Activated CD8-positive, alpha-beta T cell treated with anti-CD3 and anti-CD28 coated beads, Interleukin-2, amount 10 ng/mL, durations not matched to agents 7 days and 5 days (primary cell): ENCODE data around the gene PCYT2. TPM values are rescaled to one million over a fixed set of nuclear protein-coding genes. Genes with fewer than 3 reads are reported as not detected.

Source experiments
- ATAC-seq: fragments of 150-1000 bp; cut with Tn5 transposase; one replicate; pipeline ENCODE4 v1.10.0; 2021; ENCODE audit warnings: moderate library complexity
- CTCF ChIA-PET: fragments of 350-600 bp; sonication (Branson Sonifier 250); formaldehyde crosslinking; loops from one replicate; lab custom pipeline; 2021; ENCODE audit warnings: antibody characterized with exemption; lab: Charles Lee
- POLR2A ChIA-PET: fragments of 350-600 bp; sonication (Branson Sonifier 250); formaldehyde crosslinking; loops from one replicate; lab custom pipeline; 2021; ENCODE audit warnings: antibody characterized with exemption; lab: Charles Lee
- DNase-seq: peaks from one replicate; pipeline ENCODE4 v3.0.0-alpha.2; 2020
- H3K27ac Mint-ChIP-seq: one replicate; pipeline ENCODE4 v1.8.0; 2021; ENCODE audit warnings: mild to moderate bottlenecking, mixed read lengths
- H3K27me3 Mint-ChIP-seq: one replicate; pipeline ENCODE4 v1.8.0; 2021; ENCODE audit warnings: low read depth, mixed read lengths
- H3K36me3 Mint-ChIP-seq: one replicate; pipeline ENCODE4 v1.8.0; 2021; ENCODE audit warnings: low read depth, mixed read lengths
- H3K4me1 Mint-ChIP-seq: one replicate; pipeline ENCODE4 v1.8.0; 2021; ENCODE audit warnings: low read depth, mixed read lengths
- H3K4me3 Mint-ChIP-seq: one replicate; pipeline ENCODE4 v1.8.0; 2021; ENCODE audit warnings: mild to moderate bottlenecking, mixed read lengths
- H3K9me3 Mint-ChIP-seq: one replicate; pipeline ENCODE4 v1.8.0; 2022; ENCODE audit warnings: mixed read lengths; ENCODE audit not compliant: insufficient read depth
- total RNA-seq, 2 experiments: library from RNA; stranded (reverse); gene quantifications; one replicate each; pipeline ENCODE4 v1.2.3, GENCODE V29; 2021

PCYT2 gene
- total RNA-seq, 2 experiments from 2014 or later: 48.6 to 50.4 TPM

DNA sequence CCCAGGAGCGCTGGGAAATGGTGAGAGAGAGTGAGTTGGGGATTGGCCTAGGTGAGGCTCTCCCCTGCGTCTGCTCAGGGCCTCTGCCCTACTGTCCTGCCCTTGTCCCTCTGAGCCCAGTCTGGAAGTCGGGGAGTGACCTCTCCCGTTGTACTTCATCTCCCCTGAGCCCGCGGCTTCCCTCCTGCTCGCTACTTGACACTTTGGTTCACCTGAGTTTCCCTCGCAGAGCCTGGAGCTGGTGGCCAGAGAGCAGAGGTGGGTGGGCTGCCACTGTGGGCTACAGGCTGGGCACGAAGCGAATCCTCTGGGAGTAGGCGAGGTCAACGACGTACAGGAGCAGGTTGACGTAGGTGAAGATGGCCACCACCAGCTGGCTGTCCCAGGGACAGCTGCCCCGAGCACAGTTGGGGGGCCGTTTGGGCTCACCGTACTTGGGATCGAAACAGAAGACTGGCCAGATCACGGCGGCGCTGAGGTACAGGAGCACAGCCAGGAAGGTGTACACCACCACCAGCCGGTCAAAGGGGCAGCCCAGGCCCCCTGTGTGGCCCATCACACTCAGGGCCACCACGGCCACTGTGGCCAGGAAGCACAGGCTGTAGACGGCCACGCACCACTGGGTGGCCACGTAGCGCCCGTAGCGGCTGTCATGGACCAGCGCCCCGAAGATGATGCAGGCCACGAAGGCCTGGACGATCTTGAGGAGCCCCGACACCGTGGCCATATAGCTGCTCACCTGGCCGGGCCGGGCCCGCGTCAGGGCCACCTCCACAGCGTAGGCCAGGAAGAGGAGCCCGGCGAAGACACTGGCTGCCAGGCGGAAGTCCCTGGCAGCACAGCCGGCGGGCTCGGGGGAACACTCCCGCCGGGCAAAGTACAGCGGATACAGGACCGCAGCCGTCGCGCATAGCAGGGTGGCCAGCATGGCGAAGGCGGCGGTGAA, 29.6 kb upstream of the PCYT2 start:
- no peaks in the 10 kb centered on the region for H3K9me3 Mint-ChIP-seq
- CTCF ChIA-PET: interaction anchor here (0.6 kb wide), 1 partner anchor 59 kb away, joined by 3 read pairs; no protein-coding TSS in a partner anchor
- DNase-seq (no peak), ATAC-seq (no peak)
- H3K4me3 Mint-ChIP-seq: no peak overlapping the region
- peaks cover 2% of the 10 kb centered on the region for H3K36me3 Mint-ChIP-seq
- POLR2A ChIA-PET: no interaction called here
- H3K27ac Mint-ChIP-seq: peak overlapping the region; percentile 34
- no peaks in the 10 kb centered on the region for H3K27me3 Mint-ChIP-seq
- H3K4me1 Mint-ChIP-seq: peaks cover 18% of the 10 kb centered on the region

DNA sequence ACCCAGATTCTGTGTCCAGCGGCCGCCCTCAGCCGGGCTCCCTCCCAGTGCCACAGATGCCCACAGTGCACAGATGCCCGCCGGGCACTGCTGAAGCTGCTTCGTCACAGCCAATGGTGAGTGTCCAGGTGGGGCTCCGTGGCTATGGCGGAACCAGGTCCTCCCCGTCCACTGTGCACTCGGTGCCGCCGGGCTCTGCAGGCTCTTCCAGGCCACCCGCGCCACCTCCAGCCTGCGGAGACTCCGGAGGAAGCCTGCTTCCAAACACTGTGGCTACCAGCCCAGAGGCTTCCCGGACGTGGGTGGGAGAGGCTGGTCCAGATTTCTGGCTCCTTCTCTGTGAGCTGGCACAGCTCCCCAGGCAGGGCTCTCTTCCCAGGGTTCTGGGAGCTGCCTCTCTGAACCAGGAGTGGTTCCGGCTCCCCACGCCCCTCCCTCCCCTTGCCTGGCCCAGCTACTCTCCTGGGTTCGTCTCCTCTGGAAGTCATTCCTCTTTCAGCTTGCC, 28.7 kb upstream of the PCYT2 start:
- peak overlapping the region; percentile 34 for H3K27ac Mint-ChIP-seq
- H3K9me3 Mint-ChIP-seq: no peaks in the 10 kb centered on the region
- ATAC-seq: no peak
- DNase-seq: no peak
- H3K36me3 Mint-ChIP-seq: peaks cover 4% of the 10 kb centered on the region
- no peaks in the 10 kb centered on the region for H3K27me3 Mint-ChIP-seq
- POLR2A ChIA-PET: no interaction called here
- CTCF ChIA-PET: no interaction called here
- H3K4me1 Mint-ChIP-seq: peaks cover 21% of the 10 kb centered on the region
- H3K4me3 Mint-ChIP-seq: no peak overlapping the region

- Mint-ChIP-seq H3K27me3 (no peaks in the 10 kb centered on the region), H3K4me1 (peaks cover 21% of the 10 kb centered on the region), H3K4me3 (no peak overlapping the region), H3K36me3 (peaks cover 4% of the 10 kb centered on the region), H3K27ac (no peak overlapping the region), H3K9me3 (no peaks in the 10 kb centered on the region)
- ChIA-PET CTCF (interaction anchor here (1.1 kb wide), 1 partner anchor 81 kb away, joined by 3 read pairs; no protein-coding TSS in a partner anchor), POLR2A (no interaction called here)
- ATAC-seq (no peak), DNase-seq (no peak)
Measured at GRCh38 chr17:81939218-81939617, 28.0 kb upstream of the PCYT2 start.

- no peak for DNase-seq
- CTCF ChIA-PET: interaction anchor here (1.8 kb wide), 1 partner anchor 8 kb away, joined by 7 read pairs; no protein-coding TSS in a partner anchor
- H3K36me3 Mint-ChIP-seq: peaks cover 4% of the 10 kb centered on the region
- no peaks in the 10 kb centered on the region for H3K27me3 Mint-ChIP-seq
- H3K4me1 Mint-ChIP-seq: peaks cover 34% of the 10 kb centered on the region
- H3K9me3 Mint-ChIP-seq: no peaks in the 10 kb centered on the region
- no peak for ATAC-seq
- POLR2A ChIA-PET: no interaction called here
- peak overlapping the region; percentile 80 for H3K4me3 Mint-ChIP-seq
- H3K27ac Mint-ChIP-seq: peak overlapping the region; percentile 43
Measured at GRCh38 chr17:81935709-81936084, 24.5 kb upstream of the PCYT2 start.

GRCh38 chr17:81934850-81935708, 23.9 kb upstream of the PCYT2 start:
- CTCF ChIA-PET: interaction anchor here (1.0 kb wide), 1 partner anchor 24 kb away, joined by 3 read pairs; no protein-coding TSS in a partner anchor
- H3K36me3 Mint-ChIP-seq: peaks cover 4% of the 10 kb centered on the region
- H3K4me1 Mint-ChIP-seq: peaks cover 34% of the 10 kb centered on the region
- no peak for DNase-seq
- ATAC-seq: no peak
- H3K27ac Mint-ChIP-seq: no peak overlapping the region
- H3K27me3 Mint-ChIP-seq: no peaks in the 10 kb centered on the region
- H3K4me3 Mint-ChIP-seq: peak overlapping the region; percentile 80
- POLR2A ChIA-PET: no interaction called here
- no peaks in the 10 kb centered on the region for H3K9me3 Mint-ChIP-seq

- H3K27me3 Mint-ChIP-seq: no peaks in the 10 kb centered on the region
- no peak for ATAC-seq
- no peak overlapping the region for H3K4me3 Mint-ChIP-seq
- H3K27ac Mint-ChIP-seq: no peak overlapping the region
- ChIA-PET POLR2A (no interaction called here), CTCF (interaction anchor here (1.0 kb wide), 1 partner anchor 25 kb away, joined by 3 read pairs; no protein-coding TSS in a partner anchor)
- peaks cover 4% of the 10 kb centered on the region for H3K36me3 Mint-ChIP-seq
- peaks cover 34% of the 10 kb centered on the region for H3K4me1 Mint-ChIP-seq
- H3K9me3 Mint-ChIP-seq: no peaks in the 10 kb centered on the region
- DNase-seq: no peak
Measured at GRCh38 chr17:81934098-81934757, 23.0 kb upstream of the PCYT2 start.

GRCh38 chr17:81933178-81933699, 22.0 kb upstream of the PCYT2 start:
- ChIA-PET CTCF (interaction anchor here (1.0 kb wide), 1 partner anchor 26 kb away, joined by 4 read pairs; no protein-coding TSS in a partner anchor), POLR2A (no interaction called here)
- no peak for ATAC-seq
- Mint-ChIP-seq H3K27ac (peak overlapping the region; percentile 11), H3K9me3 (no peaks in the 10 kb centered on the region), H3K4me3 (no peak overlapping the region), H3K36me3 (peaks cover 4% of the 10 kb centered on the region), H3K27me3 (no peaks in the 10 kb centered on the region), H3K4me1 (peaks cover 36% of the 10 kb centered on the region)
- no peak for DNase-seq

DNA sequence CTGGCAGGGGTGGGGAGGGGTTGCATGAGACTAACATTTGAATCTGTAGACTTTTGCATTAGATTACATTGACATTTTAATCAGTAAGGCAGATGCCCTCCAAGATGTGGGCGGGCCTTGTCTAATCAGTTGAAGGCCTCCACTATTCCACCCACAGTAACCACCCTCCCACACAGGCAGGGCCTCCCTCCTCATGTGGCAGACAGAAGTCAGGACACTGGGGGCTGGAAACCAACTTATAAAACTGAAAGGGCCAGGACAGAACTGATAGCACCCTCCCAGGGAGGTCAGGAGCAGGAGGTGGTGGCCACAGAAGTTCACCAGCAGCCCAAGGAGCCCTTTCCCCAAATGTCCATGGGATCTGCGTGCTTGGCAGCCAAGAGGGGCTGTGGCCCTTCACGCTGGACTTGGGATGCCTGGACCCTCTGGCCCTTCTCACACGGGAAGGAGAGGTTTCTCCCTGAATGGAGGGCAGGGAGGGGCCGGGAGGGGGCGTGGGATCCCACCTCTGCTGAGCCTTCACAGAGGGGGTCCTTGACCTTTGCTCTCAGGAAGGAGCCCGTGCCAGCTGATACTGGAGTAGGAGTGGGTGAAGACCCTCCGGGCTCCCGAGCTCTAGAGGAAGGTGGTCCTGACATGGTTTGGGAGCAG, 21.3 kb upstream of the PCYT2 start:
- no peak for ATAC-seq
- H3K27me3 Mint-ChIP-seq: no peaks in the 10 kb centered on the region

DNA sequence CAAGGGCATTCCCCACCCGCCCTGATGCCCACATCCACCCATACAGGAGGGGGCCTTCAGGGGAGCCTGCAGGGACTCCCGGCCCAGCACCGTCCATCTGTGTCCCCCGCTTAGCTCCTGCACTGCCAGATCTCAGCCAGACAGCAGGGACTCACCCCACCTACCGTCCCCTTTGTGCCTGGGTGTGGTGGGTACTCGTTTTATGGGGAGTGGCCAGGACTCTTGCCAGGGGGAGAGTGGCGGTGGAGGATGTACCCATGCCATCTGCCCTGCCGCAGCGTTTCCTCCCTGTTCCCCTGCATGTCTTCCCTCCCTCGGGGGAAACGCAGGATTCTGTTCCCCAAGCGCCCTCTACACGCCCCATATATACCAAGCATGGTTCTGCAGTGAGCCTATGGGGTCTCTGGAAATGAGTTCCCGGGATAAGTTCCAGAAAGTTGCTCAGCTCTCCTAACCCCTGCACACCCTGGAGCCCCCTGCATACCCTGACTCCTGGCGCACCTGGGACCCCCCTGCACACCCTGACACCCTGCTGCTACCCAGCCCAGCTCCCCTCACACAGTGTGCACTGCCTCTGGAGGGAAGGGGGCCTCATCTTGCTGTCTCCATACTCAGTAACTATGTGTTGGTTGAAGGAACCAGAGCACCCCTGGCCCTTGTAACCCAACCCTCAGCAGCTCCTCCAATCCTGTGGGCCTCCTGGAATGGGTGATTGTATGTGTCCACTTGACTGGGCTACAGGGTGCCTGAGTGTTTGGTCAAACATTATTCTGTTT, 20.5 kb upstream of the PCYT2 start:
- Mint-ChIP-seq H3K9me3 (no peaks in the 10 kb centered on the region), H3K36me3 (peaks cover 4% of the 10 kb centered on the region), H3K27me3 (no peaks in the 10 kb centered on the region), H3K4me3 (no peak overlapping the region), H3K4me1 (peaks cover 27% of the 10 kb centered on the region), H3K27ac (no peak overlapping the region)
- ChIA-PET POLR2A (interaction anchor here (0.9 kb wide), 1 partner anchor 15 kb away, joined by 3 read pairs; no protein-coding TSS in a partner anchor), CTCF (interaction anchor here (0.9 kb wide), 1 partner anchor 28 kb away, joined by 3 read pairs; no protein-coding TSS in a partner anchor)
- no peak for ATAC-seq
- no peak for DNase-seq

More for the DNA sequence above, 21.3 kb upstream of the PCYT2 start:
- peaks cover 28% of the 10 kb centered on the region for H3K4me1 Mint-ChIP-seq
- H3K36me3 Mint-ChIP-seq: peaks cover 4% of the 10 kb centered on the region
- H3K4me3 Mint-ChIP-seq: no peak overlapping the region
- CTCF ChIA-PET: interaction anchor here (0.9 to 1.0 kb wide), 2 partner anchors 27 kb away, joined by 3 to 4 read pairs; no protein-coding TSS in a partner anchor
- POLR2A ChIA-PET: interaction anchor here (0.9 kb wide), 1 partner anchor 16 kb away, joined by 3 read pairs; no protein-coding TSS in a partner anchor
- no peaks in the 10 kb centered on the region for H3K9me3 Mint-ChIP-seq
- no peak for DNase-seq
- H3K27ac Mint-ChIP-seq: no peak overlapping the region

- ATAC-seq: no peak
- CTCF ChIA-PET: interaction anchor here (1.8 kb wide), 1 partner anchor 39 kb away, joined by 5 read pairs; no protein-coding TSS in a partner anchor
- no peak for DNase-seq
- Mint-ChIP-seq H3K36me3 (peaks cover 4% of the 10 kb centered on the region), H3K27ac (no peak overlapping the region), H3K9me3 (no peaks in the 10 kb centered on the region), H3K27me3 (no peaks in the 10 kb centered on the region), H3K4me1 (peaks cover 28% of the 10 kb centered on the region), H3K4me3 (no peak overlapping the region)
- POLR2A ChIA-PET: no interaction called here
Measured at GRCh38 chr17:81931189-81931556, 20.0 kb upstream of the PCYT2 start.
